ENCODE data around the gene HSPA1B. TPM values are rescaled to one million over a fixed set of nuclear protein-coding genes. Genes with fewer than 3 reads are reported as not detected.
"Not testable (repeated sequence)": the region's sequence is repeated elsewhere in the genome, so short reads cannot be mapped to it uniquely, and the experiment has no call there.

Gene HSPA1B
- total RNA-seq, 1 experiment from 2014 or later: 78.6 TPM

GRCh38 chr6:31794866-31795615 lies 32.5 kb upstream of the HSPA1B start:
- no peak for DNase-seq
- 0 out of 2 replicates have a peak overlapping the region, but pooled peaks have one; percentile 7 for H2AFZ ChIP-seq (ENCODE audit: low read length)

GRCh38 chr6:31795616-31796298 lies 31.8 kb upstream of the HSPA1B start, which contains the start of gene VARS1:
Gene VARS1 (minus strand): TSS chr6:31795752. CDS start chr6:31795217, 535 bp downstream.
- peaks cover 26% of the 10 kb centered on the region for H3K4me1 ChIP-seq (ENCODE audit: low read length)
- DNase-seq: peak; percentile 95
- peak within 1 kb of the TSS; percentile 95 for H3K4me3 ChIP-seq (ENCODE audit: low read length)
- H3K9me3 ChIP-seq (ENCODE audit: low read length): no peaks in the 10 kb centered on the region
- H3K9me2 ChIP-seq (replicated peaks; ENCODE audit: insufficient read depth, low read length): no peaks in the 10 kb centered on the region
- H3K9ac ChIP-seq (ENCODE audit: low read length): peak within 1 kb of the TSS; percentile 98
- no peaks in the 10 kb centered on the region for H4K20me1 ChIP-seq (ENCODE audit: insufficient read depth, low read depth, low read length)
- H2AFZ ChIP-seq (ENCODE audit: low read length): peak within 1 kb of the TSS; percentile 61; the same call in 1 of the 2 replicates
- H3K27ac ChIP-seq (ENCODE audit: low read length): peak within 1 kb of the TSS; percentile 73
- H3K36me3 ChIP-seq (ENCODE audit: insufficient read depth, low read length): peaks cover 1% of the 10 kb centered on the region; the same call in 1 of the 2 replicates
- no peaks in the 10 kb centered on the region for H3K27me3 ChIP-seq (ENCODE audit: low read length)
- peaks cover 30% of the 10 kb centered on the region for H3K79me2 ChIP-seq (ENCODE audit: low read length)
- peak within 1 kb of the TSS; percentile 80 for H3K4me2 ChIP-seq (ENCODE audit: low read depth, low read length, poor library complexity, severe bottlenecking)

More at GRCh38 chr6:31794866-31795615, 32.5 kb upstream of the HSPA1B start:
- Histone ChIP-seq H3K4me2 (ENCODE audit: low read depth, low read length, poor library complexity, severe bottlenecking) (peak overlapping the region; percentile 80), H3K4me3 (ENCODE audit: low read length) (peak overlapping the region; percentile 95), H3K9ac (ENCODE audit: low read length) (peak overlapping the region; percentile 98), H3K27ac (ENCODE audit: low read length) (peak overlapping the region; percentile 73), H3K36me3 (ENCODE audit: insufficient read depth, low read length) (peaks cover 7% of the 10 kb centered on the region; the same call in 1 of the 2 replicates), H3K9me2 (replicated peaks; ENCODE audit: insufficient read depth, low read length) (no peaks in the 10 kb centered on the region), H3K4me1 (ENCODE audit: low read length) (peaks cover 33% of the 10 kb centered on the region), H3K79me2 (ENCODE audit: low read length) (peaks cover 33% of the 10 kb centered on the region), H3K27me3 (ENCODE audit: low read length) (no peaks in the 10 kb centered on the region), H3K9me3 (ENCODE audit: low read length) (no peaks in the 10 kb centered on the region), H4K20me1 (ENCODE audit: insufficient read depth, low read depth, low read length) (no peaks in the 10 kb centered on the region)

- no peak overlapping the region for H3K4me3 ChIP-seq (ENCODE audit: low read length)
- H3K9me2 ChIP-seq (replicated peaks; ENCODE audit: insufficient read depth, low read length): no peaks in the 10 kb centered on the region
- H3K4me1 ChIP-seq (ENCODE audit: low read length): peaks cover 22% of the 10 kb centered on the region
- no peaks in the 10 kb centered on the region for H3K27me3 ChIP-seq (ENCODE audit: low read length)
- DNase-seq: no peak
- H3K9ac ChIP-seq (ENCODE audit: low read length): no peak overlapping the region
- no peaks in the 10 kb centered on the region for H3K9me3 ChIP-seq (ENCODE audit: low read length)
- H3K79me2 ChIP-seq (ENCODE audit: low read length): peaks cover 28% of the 10 kb centered on the region
- H4K20me1 ChIP-seq (ENCODE audit: insufficient read depth, low read depth, low read length): no peaks in the 10 kb centered on the region
- no peak overlapping the region for H2AFZ ChIP-seq (ENCODE audit: low read length)
- H3K4me2 ChIP-seq (ENCODE audit: low read depth, low read length, poor library complexity, severe bottlenecking): no peak overlapping the region
- no peak overlapping the region for H3K27ac ChIP-seq (ENCODE audit: low read length)
- no peaks in the 10 kb centered on the region; the same call in 1 of the 2 replicates for H3K36me3 ChIP-seq (ENCODE audit: insufficient read depth, low read length)
Measured at GRCh38 chr6:31796993-31797385, 30.5 kb upstream of the HSPA1B start.

- no peaks in the 10 kb centered on the region for H3K9me3 ChIP-seq (ENCODE audit: low read length)
- H3K79me2 ChIP-seq (ENCODE audit: low read length): peaks cover 27% of the 10 kb centered on the region
- no peaks in the 10 kb centered on the region for H3K27me3 ChIP-seq (ENCODE audit: low read length)
- H3K4me3 ChIP-seq (ENCODE audit: low read length): no peak overlapping the region
- no peaks in the 10 kb centered on the region for H4K20me1 ChIP-seq (ENCODE audit: insufficient read depth, low read depth, low read length)
- H3K4me1 ChIP-seq (ENCODE audit: low read length): peaks cover 21% of the 10 kb centered on the region
- no peak overlapping the region for H3K27ac ChIP-seq (ENCODE audit: low read length)
- no peaks in the 10 kb centered on the region; the same call in 1 of the 2 replicates for H3K36me3 ChIP-seq (ENCODE audit: insufficient read depth, low read length)
- H3K9ac ChIP-seq (ENCODE audit: low read length): no peak overlapping the region
- H3K9me2 ChIP-seq (replicated peaks; ENCODE audit: insufficient read depth, low read length): no peaks in the 10 kb centered on the region
- H3K4me2 ChIP-seq (ENCODE audit: low read depth, low read length, poor library complexity, severe bottlenecking): no peak overlapping the region
- DNase-seq: no peak
- no peak overlapping the region for H2AFZ ChIP-seq (ENCODE audit: low read length)
Measured at GRCh38 chr6:31797588-31797987, 29.9 kb upstream of the HSPA1B start.

- Histone ChIP-seq H3K9me2 (replicated peaks; ENCODE audit: insufficient read depth, low read length) (no peaks in the 10 kb centered on the region), H3K27me3 (ENCODE audit: low read length) (no peaks in the 10 kb centered on the region), H3K36me3 (ENCODE audit: insufficient read depth, low read length) (peaks cover 3% of the 10 kb centered on the region; the same call in 1 of the 2 replicates), H3K4me1 (ENCODE audit: low read length) (peaks cover 5% of the 10 kb centered on the region), H3K4me3 (ENCODE audit: low read length) (no peak overlapping the region), H3K4me2 (ENCODE audit: low read depth, low read length, poor library complexity, severe bottlenecking) (no peak overlapping the region), H3K9ac (ENCODE audit: low read length) (no peak overlapping the region), H2AFZ (ENCODE audit: low read length) (no peak overlapping the region), H3K9me3 (ENCODE audit: low read length) (no peaks in the 10 kb centered on the region), H3K27ac (ENCODE audit: low read length) (no peak overlapping the region), H3K79me2 (ENCODE audit: low read length) (peaks cover 19% of the 10 kb centered on the region), H4K20me1 (ENCODE audit: insufficient read depth, low read depth, low read length) (no peaks in the 10 kb centered on the region)
- no peak for DNase-seq
Measured at GRCh38 chr6:31799781-31800180, 27.8 kb upstream of the HSPA1B start.

GRCh38 chr6:31801031-31801927 lies 26.3 kb upstream of the HSPA1B start:
- DNase-seq; H3K27ac ChIP-seq (ENCODE audit: low read length); H3K4me3 ChIP-seq (ENCODE audit: low read length); H3K36me3 ChIP-seq (ENCODE audit: insufficient read depth, low read length); H3K9me3 ChIP-seq (ENCODE audit: low read length); H3K27me3 ChIP-seq (ENCODE audit: low read length); H3K9me2 ChIP-seq (replicated peaks; ENCODE audit: insufficient read depth, low read length); H2AFZ ChIP-seq (ENCODE audit: low read length); H3K4me1 ChIP-seq (ENCODE audit: low read length); H4K20me1 ChIP-seq (ENCODE audit: insufficient read depth, low read depth, low read length); H3K4me2 ChIP-seq (ENCODE audit: low read depth, low read length, poor library complexity, severe bottlenecking); H3K9ac ChIP-seq (ENCODE audit: low read length): not testable (repeated sequence)
- H3K79me2 ChIP-seq (ENCODE audit: low read length): peaks cover 26% of the 10 kb centered on the region

- H3K9me3 ChIP-seq (ENCODE audit: low read length): no peaks in the 10 kb centered on the region
- H3K36me3 ChIP-seq (ENCODE audit: insufficient read depth, low read length): 0 out of 2 replicates have a peak, but pooled peaks cover 3% of the 10 kb centered on the region
- no peaks in the 10 kb centered on the region for H3K27me3 ChIP-seq (ENCODE audit: low read length)
- H2AFZ ChIP-seq (ENCODE audit: low read length): peak overlapping the region; percentile 24; the same call in 1 of the 2 replicates
- H4K20me1 ChIP-seq (ENCODE audit: insufficient read depth, low read depth, low read length): no peaks in the 10 kb centered on the region
- no peaks in the 10 kb centered on the region for H3K9me2 ChIP-seq (replicated peaks; ENCODE audit: insufficient read depth, low read length)
- peaks cover 10% of the 10 kb centered on the region for H3K4me1 ChIP-seq (ENCODE audit: low read length)
- peak overlapping the region; percentile 53 for H3K27ac ChIP-seq (ENCODE audit: low read length)
- DNase-seq: peak; percentile 58
- H3K79me2 ChIP-seq (ENCODE audit: low read length): peaks cover 30% of the 10 kb centered on the region
- H3K4me2 ChIP-seq (ENCODE audit: low read depth, low read length, poor library complexity, severe bottlenecking): peak overlapping the region; percentile 95
- peak overlapping the region; percentile 87 for H3K4me3 ChIP-seq (ENCODE audit: low read length)
- H3K9ac ChIP-seq (ENCODE audit: low read length): peak overlapping the region; percentile 86
Measured at GRCh38 chr6:31805939-31806469, 21.5 kb upstream of the HSPA1B start.

Data from Karpas-422 (cell line).